HG02885 (cell line): Measurements from ENCODE around the gene KRTAP9-3.
"Not testable (repeated sequence)": the region's sequence is repeated elsewhere in the genome, so short reads cannot be mapped to it uniquely, and the experiment has no call there.

Experiments used
- ATAC-seq: cut with Tn5 transposase; IDR thresholded peaks from one replicate; pipeline ENCODE4 v1.9.1; 2021; ENCODE audit warnings: mild to moderate bottlenecking; ENCODE audit not compliant: unreplicated experiment, poor library complexity

Gene KRTAP9-3

DNA sequence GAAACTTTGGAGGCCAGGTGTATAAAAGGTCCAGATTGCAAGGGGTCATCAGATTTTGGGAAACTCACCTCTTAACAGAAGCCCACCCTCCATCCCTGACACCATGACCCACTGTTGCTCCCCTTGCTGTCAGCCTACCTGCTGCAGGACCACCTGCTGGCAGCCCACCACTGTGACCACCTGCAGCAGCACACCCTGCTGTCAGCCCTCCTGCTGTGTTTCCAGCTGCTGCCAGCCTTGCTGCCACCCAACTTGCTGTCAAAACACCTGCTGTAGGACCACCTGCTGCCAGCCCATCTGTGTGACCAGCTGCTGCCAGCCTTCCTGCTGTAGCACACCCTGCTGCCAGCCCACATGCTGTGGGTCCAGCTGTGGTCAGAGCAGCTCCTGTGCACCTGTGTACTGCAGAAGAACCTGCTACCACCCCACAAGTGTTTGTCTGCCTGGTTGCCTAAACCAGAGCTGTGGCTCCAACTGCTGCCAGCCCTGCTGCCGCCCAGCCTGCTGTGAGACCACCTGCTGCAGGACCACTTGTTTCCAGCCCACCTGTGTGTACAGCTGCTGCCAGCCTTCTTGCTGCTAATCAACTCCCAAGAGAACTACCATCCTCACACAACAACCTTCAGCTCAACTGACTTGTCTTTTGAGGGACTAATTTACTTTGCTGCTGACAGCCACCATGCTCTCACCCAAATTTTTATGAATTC is at the start of gene KRTAP9-3:
Gene KRTAP9-3, plus strand, starts transcription at position 51 of the 707 bp plus-strand sequence. Its CDS starts 53 bp downstream, at position 104.
- not testable (repeated sequence) for ATAC-seq

DNA sequence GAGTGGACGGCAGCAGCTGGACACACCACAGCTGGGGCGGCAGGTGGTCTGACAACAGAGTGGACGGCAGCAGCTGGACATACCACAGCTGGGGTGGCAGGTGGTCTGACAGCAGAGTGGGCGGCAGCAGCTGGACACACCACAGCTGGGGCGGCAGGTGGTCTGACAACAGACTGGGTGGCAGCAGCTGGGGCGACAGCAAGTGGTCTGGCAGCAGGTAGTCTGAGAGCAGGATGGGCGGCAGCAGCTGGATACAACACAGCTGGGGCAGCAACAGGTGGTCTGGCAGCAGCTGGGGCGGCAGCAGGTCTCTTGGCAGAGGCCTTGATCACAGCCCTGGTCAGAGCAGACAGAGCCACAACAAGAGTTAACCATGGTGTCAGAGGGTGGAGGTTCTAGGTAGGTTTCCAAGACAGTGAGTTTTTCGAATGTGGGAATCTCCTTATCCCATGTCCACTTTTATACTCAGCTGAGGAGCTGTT is 47.7 kb upstream of the KRTAP9-3 start, which contains the start of gene KRTAP4-1:
Gene KRTAP4-1, minus strand, starts transcription at position 432 of the 482 bp plus-strand sequence. Its CDS starts 57 bp downstream, at position 375.
- ATAC-seq: no peak

DNA sequence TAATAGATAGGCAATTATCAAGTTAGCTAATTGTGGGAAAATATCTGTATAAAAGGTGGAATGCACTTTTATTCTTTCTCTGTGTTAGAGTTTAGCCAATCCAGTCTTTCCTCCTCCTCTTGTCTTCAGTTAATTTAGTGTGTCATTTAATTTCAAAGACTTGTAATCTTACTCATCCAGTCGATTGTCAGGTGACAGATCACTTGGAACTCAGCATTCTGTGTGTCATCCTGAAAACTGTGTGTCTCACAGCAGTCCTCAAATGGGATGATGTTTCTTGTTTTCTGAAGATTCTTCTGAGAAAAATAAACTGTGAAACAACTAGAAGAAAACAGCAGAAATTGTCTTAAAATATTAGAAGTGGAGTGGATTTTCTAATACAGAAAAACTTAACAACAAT is 47.2 kb upstream of the KRTAP9-3 start:
- no peak for ATAC-seq

DNA sequence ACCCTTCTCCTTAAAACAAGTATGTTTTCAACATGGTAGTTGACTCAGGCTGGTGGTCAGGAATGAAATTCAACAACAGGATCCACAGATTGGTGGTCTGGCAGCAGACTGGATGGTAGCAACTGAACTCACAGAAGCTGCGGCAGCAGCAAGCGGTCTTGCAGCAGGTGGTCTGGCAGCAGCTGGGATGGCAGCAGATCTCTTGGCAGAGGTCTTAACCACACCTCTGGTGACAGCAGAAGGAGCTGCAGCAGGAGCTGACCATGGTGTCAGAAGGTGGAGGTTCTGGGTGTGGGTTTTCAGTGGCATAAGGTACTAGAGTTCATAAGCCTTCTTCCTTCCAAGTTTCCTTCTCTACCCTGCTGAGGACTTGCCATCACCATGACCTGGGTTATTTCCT is 45.4 kb upstream of the KRTAP9-3 start:
- ATAC-seq: no peak

DNA sequence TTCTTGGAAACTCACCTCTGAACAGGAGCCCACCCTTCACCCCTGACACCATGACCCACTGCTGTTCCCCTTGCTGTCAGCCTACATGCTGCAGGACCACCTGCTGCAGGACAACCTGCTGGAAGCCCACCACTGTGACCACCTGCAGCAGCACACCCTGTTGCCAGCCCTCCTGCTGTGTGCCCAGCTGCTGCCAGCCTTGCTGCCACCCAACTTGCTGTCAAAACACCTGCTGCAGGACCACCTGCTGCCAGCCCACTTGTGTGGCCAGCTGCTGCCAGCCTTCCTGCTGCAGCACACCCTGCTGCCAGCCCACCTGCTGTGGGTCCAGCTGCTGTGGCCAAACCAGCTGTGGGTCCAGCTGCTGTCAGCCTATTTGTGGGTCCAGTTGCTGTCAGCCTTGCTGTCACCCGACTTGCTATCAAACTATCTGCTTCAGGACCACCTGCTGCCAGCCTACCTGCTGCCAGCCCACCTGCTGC is 42.4 kb upstream of the KRTAP9-3 start, which contains the start of gene KRTAP9-1:
Gene KRTAP9-1, plus strand, starts transcription at position 51 of the 482 bp plus-strand sequence. Its CDS starts 0 bp downstream, at position 51.
- ATAC-seq: not testable (repeated sequence)

DNA sequence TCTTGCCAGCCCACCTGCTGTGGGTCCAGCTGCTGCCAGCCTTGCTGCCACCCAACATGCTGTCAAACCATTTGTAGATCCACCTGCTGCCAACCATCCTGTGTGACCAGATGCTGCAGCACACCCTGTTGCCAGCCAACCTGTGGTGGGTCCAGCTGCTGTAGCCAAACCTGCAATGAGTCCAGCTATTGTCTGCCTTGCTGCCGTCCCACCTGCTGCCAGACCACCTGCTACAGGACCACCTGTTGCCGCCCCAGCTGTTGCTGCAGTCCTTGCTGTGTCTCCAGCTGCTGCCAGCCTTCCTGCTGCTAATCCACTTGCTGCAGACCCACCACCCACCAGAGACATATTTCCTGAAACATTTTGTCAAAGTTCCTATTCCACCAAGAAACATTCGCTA is 41.9 kb upstream of the KRTAP9-3 start:
- ATAC-seq: no peak

DNA sequence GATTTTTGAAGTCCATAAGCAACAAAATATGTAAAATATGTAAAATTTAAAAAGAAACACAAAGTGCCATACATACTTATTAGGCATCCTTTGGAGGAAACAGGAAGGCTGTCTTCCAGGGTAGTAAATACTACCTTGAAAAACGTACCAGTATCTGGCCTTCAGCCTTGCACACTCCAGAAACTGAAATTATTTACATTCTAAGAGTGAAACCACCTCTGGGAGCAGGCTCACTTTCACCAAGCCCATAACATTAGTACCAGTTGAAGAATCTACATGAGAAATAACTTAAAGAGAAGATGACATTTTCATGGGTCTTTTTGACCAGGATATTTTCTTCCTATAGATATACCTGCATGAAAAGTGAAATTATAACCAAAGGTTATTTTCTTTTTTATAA is 36.2 kb upstream of the KRTAP9-3 start:
- ATAC-seq: no peak

- ATAC-seq: no peak
These were observed 32.7 kb upstream of the KRTAP9-3 start for GRCh38 chr17:41199421-41200078.

DNA sequence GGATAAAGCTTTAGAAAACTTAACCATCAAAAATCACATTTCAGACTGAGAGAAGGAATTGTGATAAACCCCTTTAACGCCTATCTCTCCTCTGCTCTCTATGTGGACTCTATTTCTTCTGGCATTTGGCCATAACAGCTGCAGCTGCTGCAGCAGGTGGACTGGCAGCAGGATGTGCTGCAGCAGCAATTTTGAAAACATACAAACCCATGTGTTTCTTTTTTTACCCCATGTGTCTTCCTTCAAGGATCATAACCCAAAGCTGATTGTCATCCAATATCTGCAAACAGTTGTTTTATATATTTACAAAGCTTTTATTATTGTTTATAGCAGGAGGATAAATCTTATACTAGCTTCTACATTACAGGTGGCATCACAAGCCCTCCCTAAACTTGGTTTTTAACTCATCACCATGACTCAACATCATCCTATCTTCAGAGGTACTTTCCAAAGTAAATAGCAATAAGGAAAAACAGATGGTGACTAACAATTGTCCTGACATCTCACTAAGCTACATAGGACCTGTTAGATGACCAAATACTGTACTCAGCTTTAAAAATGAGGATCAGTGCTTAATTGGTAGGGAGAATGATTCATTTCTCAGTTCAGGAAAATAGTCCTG is 20.3 kb upstream of the KRTAP9-3 start:
- ATAC-seq: no peak

DNA sequence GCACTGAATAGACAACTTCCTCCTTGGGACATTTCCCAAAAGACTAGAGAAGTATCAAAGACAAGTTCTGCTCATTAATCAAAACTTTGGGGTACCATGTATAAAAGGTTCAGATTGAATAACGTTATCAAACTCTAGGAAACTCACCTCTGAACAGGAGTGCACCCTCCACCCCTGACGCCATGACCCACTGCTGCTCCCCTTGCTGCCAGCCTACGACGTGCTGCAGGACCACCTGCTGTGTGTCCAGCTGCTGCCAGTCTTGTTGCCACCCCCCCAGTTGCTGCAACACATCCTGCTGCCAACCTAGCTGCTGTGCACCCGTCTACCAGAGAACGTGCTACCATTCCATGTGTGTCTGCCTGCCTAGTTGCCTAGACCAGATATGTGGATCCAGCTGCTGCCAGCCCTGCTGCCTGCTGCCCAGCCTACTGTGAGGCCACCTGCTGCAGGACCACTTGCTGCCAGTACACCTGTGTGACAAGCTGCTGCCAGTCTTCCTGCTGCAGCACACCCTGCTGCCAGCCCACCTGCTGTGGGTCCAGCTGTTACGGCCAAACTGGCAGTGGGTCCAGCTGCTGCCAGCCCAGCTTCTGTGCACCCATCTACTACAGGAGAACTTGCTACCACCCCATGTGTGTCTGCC is 19.6 kb upstream of the KRTAP9-3 start:
- no peak for ATAC-seq

DNA sequence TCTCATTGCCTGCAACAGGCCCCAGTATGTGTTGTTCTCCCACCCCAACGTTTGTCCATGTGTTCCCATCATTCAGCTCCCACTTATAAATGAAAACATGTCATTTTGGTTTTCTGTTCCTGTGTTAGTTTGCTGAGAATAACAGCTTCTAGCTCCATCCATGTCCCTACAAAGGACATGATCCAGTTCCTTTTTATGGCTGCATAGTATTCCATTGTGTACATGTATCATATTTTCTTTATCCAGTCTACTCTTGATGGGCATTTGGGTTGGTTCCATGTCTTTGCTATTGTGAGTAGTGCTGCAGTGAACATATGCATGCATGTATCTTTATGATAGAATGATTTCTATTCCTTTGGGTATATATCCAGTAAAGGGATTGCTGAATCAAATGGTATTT is 16.6 kb upstream of the KRTAP9-3 start:
- ATAC-seq: no peak

- ATAC-seq: no peak
These were observed 8.4 kb upstream of the KRTAP9-3 start for GRCh38 chr17:41223821-41224220.

DNA sequence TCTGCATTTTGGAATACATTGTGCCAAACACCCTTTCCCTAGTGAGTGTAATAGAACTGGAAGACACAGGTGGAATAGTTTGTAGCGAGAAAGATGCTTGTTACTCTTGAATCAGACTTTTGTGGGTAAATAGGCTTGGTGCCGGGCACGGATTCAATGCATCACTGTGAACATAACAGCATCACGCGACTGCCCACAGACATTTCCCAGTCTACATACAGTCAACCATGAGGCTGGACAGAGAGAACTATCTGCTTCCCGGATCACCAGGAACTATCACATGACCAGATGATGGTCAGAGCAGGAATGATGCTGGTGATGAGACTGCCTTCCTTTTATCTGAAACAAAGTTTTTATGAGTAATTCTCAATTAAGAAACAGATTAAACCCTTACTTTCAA is 6.2 kb upstream of the KRTAP9-3 start:
- ATAC-seq: no peak

- ATAC-seq: not testable (repeated sequence)
These were observed 5.6 kb upstream of the KRTAP9-3 start, which contains the start of gene KRTAP9-2 for GRCh38 chr17:41226598-41227095. Gene KRTAP9-2 (plus strand): TSS chr17:41226648. CDS start chr17:41226655, 7 bp downstream.

GRCh38 chr17:41230094-41230493 is 2.2 kb upstream of the KRTAP9-3 start:
- no peak for ATAC-seq

GRCh38 chr17:41231731-41232130 is 518 bp upstream of the KRTAP9-3 start:
- no peak for ATAC-seq

- ATAC-seq: not testable (repeated sequence)
These were observed 4.9 kb downstream of the KRTAP9-3 start for GRCh38 chr17:41237116-41237515.

- not testable (repeated sequence) for ATAC-seq
These were observed 5.7 kb downstream of the KRTAP9-3 start, which contains the start of gene KRTAP9-8 for GRCh38 chr17:41237949-41238437. Gene KRTAP9-8 (plus strand): TSS chr17:41237999. CDS start chr17:41238052, 53 bp downstream.

- ATAC-seq: not testable (repeated sequence)
These were observed 14.9 kb downstream of the KRTAP9-3 start for GRCh38 chr17:41246995-41247787.
